Glomerular visceral epithelial cell (primary cell): ENCODE data around the gene ESYT2.
"Not testable (repeated sequence)": the region's sequence is repeated elsewhere in the genome, so short reads cannot be mapped to it uniquely, and the experiment has no call there.

Experiments used
- DNase-seq: peaks from one replicate; pipeline ENCODE4 v3.0.0-alpha.2; 2016; ENCODE audit errors: extremely low spot score

ESYT2 gene

GRCh38 chr7:158724658-158725505 is 104.4 kb downstream of the ESYT2 start:
- DNase-seq: no peak

- DNase-seq: no peak
These were observed 105.5 kb downstream of the ESYT2 start for GRCh38 chr7:158723714-158724385.

GRCh38 chr7:158723266-158723665 is 106.0 kb downstream of the ESYT2 start:
- no peak for DNase-seq

GRCh38 chr7:158722574-158723237 is 106.6 kb downstream of the ESYT2 start:
- DNase-seq: no peak

GRCh38 chr7:158720112-158720511 is 109.2 kb downstream of the ESYT2 start:
- no peak for DNase-seq

GRCh38 chr7:158716802-158717201 is 112.5 kb downstream of the ESYT2 start:
- no peak for DNase-seq

- peak; percentile 71 for DNase-seq
These were observed 118.6 kb downstream of the ESYT2 start for GRCh38 chr7:158710651-158711102.

GRCh38 chr7:158707610-158708009 is 121.7 kb downstream of the ESYT2 start:
- no peak for DNase-seq

GRCh38 chr7:158706710-158707590 is 122.4 kb downstream of the ESYT2 start:
- DNase-seq: no peak

GRCh38 chr7:158706273-158706704 is 123.0 kb downstream of the ESYT2 start:
- no peak for DNase-seq

- no peak for DNase-seq
These were observed 124.0 kb downstream of the ESYT2 start for GRCh38 chr7:158705234-158705850.

GRCh38 chr7:158704524-158705233 is 124.6 kb downstream of the ESYT2 start, which contains the start of gene NCAPG2:
Gene NCAPG2 (minus strand): TSS chr7:158704804. CDS start chr7:158701899, 2,905 bp downstream.
- peak; percentile 99 for DNase-seq

GRCh38 chr7:158703679-158704523 is 125.4 kb downstream of the ESYT2 start:
- DNase-seq: not testable (repeated sequence)

- no peak for DNase-seq
These were observed 126.4 kb downstream of the ESYT2 start for GRCh38 chr7:158702944-158703343.

GRCh38 chr7:158702196-158702595 is 127.1 kb downstream of the ESYT2 start:
- no peak for DNase-seq

- no peak for DNase-seq
These were observed 129.3 kb downstream of the ESYT2 start for GRCh38 chr7:158700008-158700407.

GRCh38 chr7:158699341-158699740 is 130.0 kb downstream of the ESYT2 start:
- no peak for DNase-seq

GRCh38 chr7:158698657-158699195 is 130.6 kb downstream of the ESYT2 start:
- no peak for DNase-seq

- not testable (repeated sequence) for DNase-seq
These were observed 131.7 kb downstream of the ESYT2 start for GRCh38 chr7:158697597-158697996.
